HG03175 (cell line): ENCODE measurements around the gene KIAA1671.
A peak's percentile ranks its signal among the peaks of the same experiment; 100 is the strongest.
"Not testable (repeated sequence)": the region's sequence is repeated elsewhere in the genome, so short reads cannot be mapped to it uniquely, and the experiment has no call there.

Experiments used
- ATAC-seq: cut with Tn5 transposase; IDR thresholded peaks from one replicate; pipeline ENCODE4 v1.9.1; 2021; ENCODE audit warnings: mild to moderate bottlenecking, moderate library complexity; ENCODE audit not compliant: unreplicated experiment

KIAA1671 gene

GRCh38 chr22:24951942-24952836, at the start of gene KIAA1671:
Gene KIAA1671, plus strand, starts transcription at chr22:24952716. Its CDS starts 75,284 bp downstream, at chr22:25028000.
- ATAC-seq = peak; percentile 83

GRCh38 chr22:24905909-24906308, 46.6 kb upstream of the KIAA1671 start:
- ATAC-seq = no peak

GRCh38 chr22:24907101-24907500, 45.4 kb upstream of the KIAA1671 start:
- not testable (repeated sequence) for ATAC-seq

- ATAC-seq = no peak
Observed at GRCh38 chr22:24920029-24920428, 32.5 kb upstream of the KIAA1671 start.

GRCh38 chr22:24925586-24926427, 26.7 kb upstream of the KIAA1671 start:
- no peak for ATAC-seq

- ATAC-seq = no peak
Observed at GRCh38 chr22:24926428-24926725, 26.1 kb upstream of the KIAA1671 start.

GRCh38 chr22:24926849-24927579, 25.5 kb upstream of the KIAA1671 start:
- no peak for ATAC-seq

- ATAC-seq = no peak
Observed at GRCh38 chr22:24928322-24928721, 24.2 kb upstream of the KIAA1671 start.

- no peak for ATAC-seq
Observed at GRCh38 chr22:24930678-24931077, 21.8 kb upstream of the KIAA1671 start.

GRCh38 chr22:24935771-24936483, 16.6 kb upstream of the KIAA1671 start:
- no peak for ATAC-seq

- ATAC-seq = no peak
Observed at GRCh38 chr22:24937114-24937513, 15.4 kb upstream of the KIAA1671 start.

- no peak for ATAC-seq
Observed at GRCh38 chr22:24938741-24939341, 13.7 kb upstream of the KIAA1671 start.

GRCh38 chr22:24942301-24942700, 10.2 kb upstream of the KIAA1671 start:
- no peak for ATAC-seq

- ATAC-seq = no peak
Observed at GRCh38 chr22:24944217-24944937, 8.1 kb upstream of the KIAA1671 start.

GRCh38 chr22:24945430-24945829, 7.1 kb upstream of the KIAA1671 start:
- no peak for ATAC-seq

- no peak for ATAC-seq
Observed at GRCh38 chr22:24947383-24947782, 5.1 kb upstream of the KIAA1671 start.

GRCh38 chr22:24947881-24948280, 4.6 kb upstream of the KIAA1671 start:
- no peak for ATAC-seq

GRCh38 chr22:24948356-24949202, 3.9 kb upstream of the KIAA1671 start:
- ATAC-seq = no peak
